GM21619 (cell line): ENCODE measurements around the gene ELP1.
"Not testable (repeated sequence)": the region's sequence is repeated elsewhere in the genome, so short reads cannot be mapped to it uniquely, and the experiment has no call there.

ENCODE experiments used
- ATAC-seq: cut with Tn5 transposase; IDR thresholded peaks from one replicate; pipeline ENCODE4 v1.9.1; 2021; ENCODE audit not compliant: unreplicated experiment

Gene ELP1

DNA sequence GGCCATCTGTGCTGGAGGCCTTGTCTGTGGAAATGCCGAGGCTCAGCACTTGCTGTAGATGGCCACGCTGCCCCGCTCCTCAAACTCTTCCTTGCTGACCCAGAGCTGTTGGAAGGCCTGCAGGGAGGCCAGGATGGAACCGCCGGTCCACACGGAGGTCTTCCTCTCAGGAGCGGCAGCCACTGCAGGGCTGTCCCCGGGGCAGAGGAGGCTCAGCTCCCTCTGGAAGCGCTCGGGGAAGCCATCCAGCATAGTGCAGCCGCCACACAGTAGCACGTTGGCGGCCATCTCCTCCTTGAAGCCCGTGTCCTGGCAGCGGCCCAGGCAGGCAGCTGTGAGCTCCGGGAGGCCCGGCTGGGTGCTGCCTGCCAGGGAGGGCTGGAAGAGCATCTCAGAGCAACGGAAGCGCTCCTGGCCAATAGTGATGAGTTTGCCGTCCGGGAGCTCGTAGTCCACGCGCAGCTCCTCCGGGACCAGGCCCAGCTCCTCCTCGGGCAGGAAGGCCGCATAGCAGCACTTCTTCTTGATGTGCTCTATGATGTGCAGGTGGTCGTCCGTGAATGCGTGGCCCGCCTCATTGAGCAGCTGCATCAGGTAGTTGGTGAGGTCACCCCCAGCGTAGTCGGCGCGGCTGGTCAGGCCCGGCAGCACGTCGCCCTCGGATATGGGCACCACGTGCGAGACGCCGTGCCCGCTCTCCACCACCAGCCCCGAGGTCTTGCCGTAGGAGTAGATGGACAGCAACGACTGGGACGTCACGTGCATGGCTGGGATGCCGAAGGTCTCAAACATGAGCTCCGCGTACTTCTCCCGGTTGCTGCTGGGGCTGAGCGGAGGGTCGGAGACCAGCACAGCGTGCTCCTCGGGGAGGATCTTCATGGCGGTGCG, 79.0 kb downstream of the ELP1 start:
- no peak for ATAC-seq

- no peak for ATAC-seq
Observed at GRCh38 chr9:108854094-108854493, 79.8 kb downstream of the ELP1 start.

- ATAC-seq, result no peak
Observed at GRCh38 chr9:108852079-108852478, 81.8 kb downstream of the ELP1 start.

DNA sequence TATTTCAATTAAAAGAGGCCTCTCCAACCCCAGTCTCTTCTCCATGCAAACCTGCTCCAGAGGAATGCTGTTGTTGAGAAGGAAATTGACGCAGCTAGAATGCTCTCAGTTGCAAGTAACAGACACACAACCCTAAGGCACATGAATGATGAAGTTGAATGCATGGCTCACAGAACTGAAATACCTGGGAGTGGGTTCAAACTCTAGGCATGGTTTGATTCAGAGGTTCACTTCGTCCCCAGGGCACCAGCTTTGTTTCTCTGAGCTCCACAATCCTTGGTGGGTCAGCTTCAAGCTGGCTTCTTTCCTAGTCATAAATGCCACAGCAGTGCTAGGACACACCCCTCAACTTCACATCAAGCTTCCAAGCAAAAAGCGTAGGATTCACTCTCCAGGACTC, 82.8 kb downstream of the ELP1 start:
- no peak for ATAC-seq

- ATAC-seq, result no peak
Observed at GRCh38 chr9:108850293-108850897, 83.5 kb downstream of the ELP1 start.

DNA sequence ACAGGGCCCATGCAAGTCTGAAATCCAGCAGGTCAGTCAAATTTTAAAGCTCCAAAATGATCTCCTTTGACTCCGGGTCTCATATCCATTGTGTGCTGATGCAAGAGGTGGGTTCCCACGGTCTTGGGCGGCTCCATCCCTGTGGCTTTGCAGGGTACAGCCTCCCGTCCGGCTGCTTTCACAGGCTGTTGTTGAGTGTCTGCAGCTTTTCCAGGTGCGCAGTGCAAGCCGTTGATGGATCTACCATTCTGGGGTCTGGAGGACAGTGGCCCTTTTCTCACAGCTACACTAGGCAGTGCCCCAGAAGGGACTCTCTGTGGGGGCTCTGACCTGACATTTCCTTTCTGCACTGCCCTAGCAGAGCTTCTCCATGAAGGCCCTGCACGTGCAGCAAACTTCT, 85.6 kb downstream of the ELP1 start:
- not testable (repeated sequence) for ATAC-seq

DNA sequence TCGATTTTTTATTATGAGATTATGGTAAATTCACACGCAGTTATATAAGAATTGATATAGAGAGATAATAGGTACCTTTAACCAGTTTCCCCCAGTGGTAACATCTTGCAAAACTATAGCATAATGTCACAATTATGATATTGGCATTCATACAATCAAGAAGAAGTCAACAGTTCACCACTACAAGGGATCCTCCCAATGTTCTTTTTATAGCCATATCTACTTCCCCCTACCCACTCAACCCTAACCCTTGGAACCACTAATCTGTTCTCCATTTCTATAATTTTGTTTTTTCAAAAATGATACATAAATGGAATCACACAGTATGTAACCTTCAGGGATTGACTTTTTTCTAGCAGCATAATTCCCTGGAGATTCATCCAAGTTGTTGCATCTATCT, 88.0 kb downstream of the ELP1 start:
- ATAC-seq, result no peak

- no peak for ATAC-seq
Observed at GRCh38 chr9:108845507-108845906, 88.4 kb downstream of the ELP1 start.

GRCh38 chr9:108844856-108845255, 89.1 kb downstream of the ELP1 start:
- no peak for ATAC-seq

DNA sequence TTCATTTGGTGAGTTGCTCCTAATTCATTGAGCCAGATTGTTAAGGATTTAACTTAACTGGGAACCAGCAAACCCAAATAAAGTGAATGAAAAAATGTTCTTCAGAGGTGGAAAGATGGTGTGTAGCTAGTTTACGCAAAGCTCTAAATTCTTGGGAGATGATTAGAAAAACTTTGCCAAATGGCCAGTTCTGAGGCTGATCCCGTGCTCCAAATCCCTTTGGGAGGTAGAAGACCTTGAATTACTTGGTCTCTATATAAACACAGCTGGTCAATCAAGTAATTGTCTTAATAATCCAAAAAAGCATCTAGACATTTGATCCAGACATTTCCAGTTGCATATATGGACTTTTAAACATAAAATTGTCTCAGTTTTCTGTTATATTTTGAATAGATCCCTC, 89.5 kb downstream of the ELP1 start:
- no peak for ATAC-seq

DNA sequence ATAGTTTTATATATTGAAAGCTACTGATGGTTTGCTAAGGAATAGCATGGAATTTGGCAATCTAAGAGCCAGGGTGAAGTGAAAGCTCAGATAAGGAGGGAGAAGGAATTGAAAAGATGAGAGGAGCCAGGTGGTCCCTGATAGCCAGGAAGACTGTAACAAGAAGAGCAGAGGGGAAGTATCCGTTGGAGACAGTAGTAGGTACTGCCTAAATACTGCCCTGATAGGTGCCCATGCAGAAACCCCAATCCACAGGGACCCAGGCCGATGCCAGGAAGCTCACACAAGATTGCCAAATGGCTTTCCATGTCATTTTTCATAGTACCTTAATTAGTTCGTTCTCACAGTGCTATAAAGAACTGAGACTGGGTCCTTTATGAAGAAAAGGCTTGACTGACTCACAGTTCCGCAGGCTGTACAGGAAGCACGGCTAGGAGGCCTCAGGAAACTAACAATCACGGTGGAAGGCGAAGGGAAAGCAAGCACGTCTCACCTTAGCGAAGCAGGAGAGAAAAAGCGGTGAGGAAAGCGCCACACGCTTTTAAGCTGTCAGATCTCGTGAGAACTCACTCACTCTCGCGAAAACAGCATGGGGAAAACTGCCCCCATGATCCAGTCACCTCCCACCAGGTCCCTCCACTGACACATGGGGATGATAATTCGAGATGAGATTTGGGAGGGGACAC, 91.2 kb downstream of the ELP1 start:
- peak; percentile 44 for ATAC-seq

DNA sequence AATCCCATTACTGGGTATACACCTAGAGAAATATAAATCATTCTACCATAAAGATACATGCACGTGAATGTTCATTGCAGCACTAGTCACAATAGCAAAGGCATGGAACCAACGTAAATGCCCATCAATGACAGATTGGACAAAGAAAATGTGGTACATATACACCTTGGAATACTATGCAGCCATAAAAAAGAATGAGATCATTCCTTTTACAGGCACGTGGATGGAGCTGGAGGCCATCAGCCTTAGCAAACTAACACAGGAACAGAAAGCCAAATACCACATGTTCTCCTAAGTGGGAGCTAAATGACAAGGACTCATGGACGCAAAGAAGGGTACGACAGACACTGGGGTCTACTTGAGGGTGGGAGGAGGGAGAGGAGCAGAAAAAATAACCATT, 94.4 kb downstream of the ELP1 start:
- ATAC-seq, result not testable (repeated sequence)

DNA sequence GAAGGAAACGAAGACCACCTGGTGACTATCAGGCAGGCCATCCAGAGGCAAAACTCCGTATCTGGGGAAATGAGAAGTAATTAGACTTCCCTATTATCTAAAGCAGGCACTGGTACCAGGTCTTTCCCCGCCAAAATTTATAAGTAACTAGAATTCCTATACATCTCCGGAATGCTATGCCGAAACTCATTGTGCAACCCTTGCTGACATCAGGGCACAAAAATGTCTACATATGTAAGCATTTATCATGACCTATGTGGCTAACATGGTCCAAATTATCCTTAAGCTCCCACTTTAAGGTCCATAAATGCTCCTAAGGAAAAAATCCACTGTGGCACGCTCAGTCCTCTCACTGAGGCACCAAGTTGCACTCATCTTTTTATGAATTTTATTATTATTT, 95.9 kb downstream of the ELP1 start:
- ATAC-seq, result no peak

DNA sequence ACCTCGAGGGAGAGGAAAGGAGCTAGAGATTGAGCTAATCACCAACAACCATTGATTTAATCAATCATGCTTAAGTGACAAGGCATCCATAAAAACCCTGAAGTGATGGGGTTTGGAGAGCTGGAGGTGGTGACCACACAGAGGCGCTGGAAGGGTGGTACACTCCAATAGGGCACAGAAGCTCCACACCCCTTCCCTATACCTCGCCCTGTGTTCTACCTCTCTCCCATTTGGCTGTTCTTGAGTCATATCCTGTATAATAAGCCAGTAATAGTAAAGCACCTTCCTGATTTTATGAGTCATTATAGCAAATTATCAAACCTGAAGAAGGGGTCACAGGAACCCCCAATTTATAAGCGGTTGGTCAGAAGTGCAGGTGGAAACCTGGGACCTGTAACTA, 96.4 kb downstream of the ELP1 start:
- ATAC-seq, result no peak

GRCh38 chr9:108836781-108837180, 97.1 kb downstream of the ELP1 start:
- ATAC-seq, result no peak

GRCh38 chr9:108836319-108836718, 97.6 kb downstream of the ELP1 start:
- ATAC-seq, result no peak

DNA sequence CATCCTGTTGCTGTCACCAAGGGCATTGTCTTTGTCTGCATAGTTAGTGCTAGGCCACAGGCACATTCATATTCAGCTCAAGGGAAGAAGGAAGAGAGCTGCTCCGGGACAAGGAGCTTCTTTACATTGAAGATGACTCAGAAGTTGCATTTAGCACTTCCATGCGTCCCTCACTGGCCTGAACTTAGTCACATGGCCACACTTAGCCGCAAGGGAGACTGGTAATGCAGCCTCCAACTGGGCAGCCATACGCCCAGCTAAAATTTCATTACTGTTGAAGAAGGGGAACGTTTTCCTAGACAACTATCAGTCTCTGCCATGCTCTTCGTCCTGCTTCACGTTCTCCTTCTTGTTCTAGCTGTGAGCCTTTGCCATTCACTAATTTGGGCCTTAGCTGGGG, 98.1 kb downstream of the ELP1 start:
- ATAC-seq, result no peak

DNA sequence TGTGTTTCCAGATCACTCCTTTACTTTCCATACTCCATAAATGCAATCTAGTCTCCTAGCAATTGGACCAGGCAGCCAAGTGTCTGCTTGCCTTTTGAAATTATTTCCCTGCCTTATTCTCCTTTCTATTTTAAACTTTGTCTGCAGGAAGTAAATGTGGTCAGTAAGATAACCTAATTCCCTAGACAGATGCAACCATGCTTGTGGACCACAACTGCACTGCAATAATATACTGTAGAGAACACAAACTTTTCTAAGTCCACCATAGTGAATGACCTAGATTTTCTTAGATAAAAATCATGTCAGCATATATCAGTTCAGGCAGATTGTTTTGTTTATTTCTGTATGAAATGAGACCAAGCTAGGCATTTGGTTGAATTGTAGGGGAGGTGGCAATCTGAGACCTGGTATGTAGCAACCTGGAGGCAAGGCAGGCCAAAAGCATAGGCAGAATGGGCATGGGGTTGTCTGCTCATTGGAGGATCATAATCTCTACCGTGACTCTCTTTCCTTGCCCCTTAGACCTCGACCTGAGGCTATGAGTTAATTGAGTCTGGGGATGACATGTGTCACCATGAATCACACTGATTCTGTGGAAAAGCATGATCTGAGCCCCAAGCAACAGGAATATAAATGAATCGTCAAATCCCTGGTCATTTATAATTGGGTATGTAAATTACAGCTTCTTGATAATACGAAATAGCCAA, 98.8 kb downstream of the ELP1 start:
- ATAC-seq, result no peak

GRCh38 chr9:108832179-108832500, 101.8 kb downstream of the ELP1 start:
- ATAC-seq, result no peak

DNA sequence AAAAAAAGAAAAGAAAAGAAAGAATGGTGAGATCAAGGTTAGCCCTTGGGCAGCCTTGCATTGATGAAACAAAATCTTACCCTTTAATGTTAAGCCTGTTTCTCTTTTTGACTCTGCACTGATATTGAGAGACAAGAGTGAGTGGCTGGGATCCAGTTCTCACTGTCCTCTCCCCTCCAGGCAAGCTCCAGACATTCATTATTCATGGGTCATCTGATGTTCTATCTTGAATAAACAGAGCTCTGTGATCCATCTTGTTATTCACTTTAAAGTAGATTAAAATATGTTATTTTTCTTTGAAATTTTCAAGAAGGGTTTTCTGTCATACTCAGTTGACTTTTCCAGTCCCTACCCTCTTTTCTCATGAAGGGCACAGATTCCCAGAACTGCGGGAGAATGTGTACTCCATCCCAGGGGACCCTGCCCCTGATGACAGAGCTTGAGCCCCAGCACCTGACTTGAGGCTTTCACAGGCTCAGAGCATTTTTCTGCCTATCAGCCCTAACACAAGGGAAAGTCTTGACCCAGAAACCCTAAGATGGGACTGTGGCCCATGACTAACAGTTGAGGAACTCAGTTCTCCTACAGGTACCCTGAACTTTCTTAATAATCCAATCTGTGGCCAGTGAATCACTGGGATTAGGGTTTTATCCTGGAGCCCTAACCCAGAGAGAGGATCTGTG, 102.3 kb downstream of the ELP1 start:
- no peak for ATAC-seq

- no peak for ATAC-seq
Observed at GRCh38 chr9:108830272-108830671, 103.7 kb downstream of the ELP1 start.
